GM18868 (cell line): ENCODE measurements around the gene ATP5PF.
"Not testable (repeated sequence)": the region's sequence is repeated elsewhere in the genome, so short reads cannot be mapped to it uniquely, and the experiment has no call there.

Source experiments
- ATAC-seq: cut with Tn5 transposase; IDR thresholded peaks from one replicate; pipeline ENCODE4 v1.9.1; 2021; ENCODE audit warnings: mild to moderate bottlenecking, moderate library complexity; ENCODE audit not compliant: unreplicated experiment

Gene ATP5PF, protein sequence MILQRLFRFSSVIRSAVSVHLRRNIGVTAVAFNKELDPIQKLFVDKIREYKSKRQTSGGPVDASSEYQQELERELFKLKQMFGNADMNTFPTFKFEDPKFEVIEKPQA

DNA sequence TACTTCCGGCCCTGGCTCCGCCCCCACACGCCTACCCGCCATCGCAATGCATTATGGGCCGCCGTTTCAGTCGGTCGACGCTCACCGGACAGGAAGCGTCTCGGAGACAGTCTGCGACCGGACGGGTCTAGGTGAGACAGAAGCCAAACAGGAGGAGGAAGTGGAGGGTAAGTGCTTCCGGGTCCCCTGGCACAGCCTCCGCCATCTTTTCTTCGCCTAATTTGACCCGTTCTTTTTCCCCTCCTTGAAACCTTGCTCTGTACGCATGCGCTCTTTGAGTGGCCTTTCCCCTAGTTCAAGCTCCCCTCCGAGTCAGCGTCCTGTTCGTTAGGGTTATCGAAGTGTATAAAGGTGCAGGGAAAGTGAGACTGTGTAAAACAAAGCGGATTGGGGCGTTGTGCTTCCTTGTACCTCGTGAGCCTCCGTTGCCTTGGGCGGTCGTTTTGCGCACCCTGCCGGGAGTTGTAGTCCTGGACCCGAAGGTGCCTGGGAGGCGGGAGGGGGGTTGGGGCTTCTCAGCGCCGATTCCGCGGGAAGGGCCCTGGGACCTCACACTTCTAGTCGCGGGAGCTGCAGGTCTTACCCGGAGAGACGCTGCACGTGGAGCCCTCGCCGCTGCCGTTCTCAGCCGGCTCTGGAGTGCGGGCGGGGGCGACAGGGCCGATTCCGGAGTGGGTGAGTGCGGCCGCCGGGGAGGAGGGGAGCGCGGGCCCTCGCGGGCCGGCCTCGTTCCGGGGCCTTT is at the start of gene ATP5PF, which contains the start of gene GABPA:
Gene ATP5PF, minus strand, starts transcription at position 1 of the 742 bp plus-strand sequence. CDS start 5,110 bp downstream, outside the sequence.
Gene GABPA, plus strand, starts transcription at position 69 of the 742 bp plus-strand sequence. CDS start 6,627 bp downstream, outside the sequence.
- peak; percentile 86 for ATAC-seq

DNA sequence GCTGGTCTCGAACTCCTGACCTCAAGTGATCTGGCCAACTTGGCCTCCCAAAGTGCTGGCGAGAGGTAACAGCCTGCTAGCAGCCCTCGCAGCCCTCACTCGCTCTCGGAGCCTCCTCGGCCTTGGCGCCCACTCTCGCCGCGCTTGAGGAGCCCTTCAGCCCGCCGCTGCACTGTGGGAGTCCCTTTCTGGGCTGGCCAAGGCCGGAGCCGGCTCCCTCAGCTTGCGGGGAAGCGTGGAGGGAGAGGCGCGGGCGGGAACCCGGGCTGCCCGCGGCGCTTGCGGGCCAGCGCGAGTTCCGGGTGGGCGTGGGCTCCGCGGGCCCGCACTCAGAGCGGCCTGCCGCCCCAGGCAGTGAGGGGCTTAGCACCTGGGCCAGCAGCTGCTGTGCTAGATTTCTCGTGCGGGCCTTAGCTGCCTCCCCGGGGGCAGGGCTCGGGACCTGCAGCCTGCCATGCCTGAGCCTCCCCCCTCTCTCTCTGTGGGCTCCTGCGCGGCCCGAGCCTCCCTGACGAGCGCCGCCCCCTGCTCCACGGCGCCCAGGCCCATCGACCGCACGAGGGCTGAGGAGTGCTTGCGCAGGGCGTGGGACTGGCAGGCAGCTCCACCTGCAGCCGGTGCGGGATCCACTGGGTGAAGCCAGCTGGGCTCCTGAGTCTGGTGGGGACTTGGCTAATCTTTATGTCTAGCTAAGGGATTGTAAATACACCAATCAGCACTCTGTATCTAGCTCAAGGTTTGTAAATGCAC is 43.6 kb upstream of the ATP5PF start:
- not testable (repeated sequence) for ATAC-seq

DNA sequence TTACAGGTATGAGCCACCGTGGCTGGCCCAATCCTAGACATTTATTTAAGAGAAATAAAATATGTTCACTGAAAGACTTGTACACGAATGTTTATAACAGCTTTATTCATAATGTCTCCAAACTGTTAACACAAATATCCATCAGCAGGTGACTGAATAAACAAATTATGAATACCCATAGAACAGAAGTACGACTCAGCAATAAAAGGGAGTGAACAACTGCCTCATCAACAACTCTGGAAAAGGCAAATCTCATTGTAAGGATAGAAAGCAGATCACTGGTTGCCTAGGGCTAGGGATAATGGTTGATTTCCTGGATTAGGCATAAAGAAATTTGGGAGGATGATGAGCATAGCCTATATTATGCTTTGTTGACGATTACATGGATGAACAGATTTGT is 41.7 kb upstream of the ATP5PF start:
- no peak for ATAC-seq

DNA sequence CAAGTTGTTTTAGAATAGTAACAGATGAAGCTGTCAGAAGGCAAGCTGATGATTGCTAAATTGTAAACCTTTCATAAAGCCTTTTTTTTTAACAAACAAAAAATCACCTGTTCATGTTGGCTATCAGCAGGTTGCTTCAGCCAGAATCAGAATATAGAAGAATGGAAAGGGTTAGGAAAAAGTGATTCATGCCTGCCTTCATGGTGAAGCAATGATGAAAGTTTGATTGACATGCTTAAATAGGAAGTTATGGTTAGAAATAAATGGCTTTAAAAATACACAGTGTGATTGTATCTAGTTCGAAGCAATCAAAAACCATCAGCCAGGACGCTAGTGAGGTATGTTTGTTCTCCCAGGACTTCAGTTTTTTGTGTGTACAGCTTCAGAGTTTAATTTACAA is 38.0 kb upstream of the ATP5PF start:
- no peak for ATAC-seq

DNA sequence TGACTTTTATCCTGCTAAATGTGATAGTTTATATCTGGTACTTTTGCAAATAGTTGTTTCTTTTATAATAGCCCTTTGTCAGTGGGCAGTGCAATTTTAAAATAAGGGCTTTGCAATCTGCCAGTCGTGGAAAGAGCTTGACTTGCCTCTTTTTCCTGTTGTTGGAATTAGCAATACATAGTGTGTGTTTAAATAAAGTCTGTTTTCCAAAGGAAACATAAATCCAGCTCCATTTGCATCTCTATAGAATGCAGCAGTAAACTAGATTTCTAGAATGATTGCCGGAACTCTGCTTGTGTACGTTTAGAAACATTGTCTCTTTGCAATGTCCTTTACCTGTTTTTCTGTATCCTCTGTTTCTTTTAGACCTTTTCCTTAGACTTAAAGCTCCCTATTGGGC is 33.2 kb upstream of the ATP5PF start:
- no peak for ATAC-seq

DNA sequence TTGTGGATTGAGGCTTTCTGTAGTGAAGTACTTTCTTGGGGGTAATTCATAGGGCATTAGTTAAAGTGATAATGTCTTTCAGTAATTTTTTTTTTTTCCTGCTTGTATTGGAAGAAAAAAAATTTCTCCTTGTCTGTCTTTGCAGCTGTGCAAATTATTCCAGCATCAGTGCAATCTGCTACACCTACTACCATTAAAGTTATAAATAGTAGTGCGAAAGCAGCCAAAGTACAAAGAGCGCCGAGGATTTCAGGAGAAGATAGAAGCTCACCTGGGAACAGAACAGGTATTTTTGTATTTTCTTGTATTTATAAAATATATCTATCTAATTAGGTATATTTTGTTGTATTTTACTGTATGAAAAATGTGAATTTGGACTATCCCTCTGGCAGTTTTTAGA is 29.4 kb upstream of the ATP5PF start:
- ATAC-seq: no peak

DNA sequence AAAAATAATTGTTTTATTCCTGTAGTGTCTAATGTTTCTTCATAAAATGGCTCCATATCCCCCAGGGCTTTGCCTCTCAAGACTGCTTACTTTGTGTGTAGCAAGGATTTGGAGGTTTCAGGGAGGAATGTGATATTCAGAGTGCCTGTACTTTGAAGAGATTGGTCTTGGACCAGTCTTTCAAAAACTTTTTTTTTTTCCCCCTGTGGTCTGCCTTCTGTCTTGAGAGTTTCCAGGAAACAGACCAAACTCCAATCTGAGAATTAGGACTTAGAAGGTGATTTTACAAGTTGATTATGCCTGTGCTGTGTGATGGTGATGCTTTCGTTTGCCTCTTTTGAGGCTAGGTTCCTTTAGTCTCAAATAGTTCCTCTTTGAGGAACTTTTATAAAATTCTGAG is 26.0 kb upstream of the ATP5PF start:
- ATAC-seq: no peak

DNA sequence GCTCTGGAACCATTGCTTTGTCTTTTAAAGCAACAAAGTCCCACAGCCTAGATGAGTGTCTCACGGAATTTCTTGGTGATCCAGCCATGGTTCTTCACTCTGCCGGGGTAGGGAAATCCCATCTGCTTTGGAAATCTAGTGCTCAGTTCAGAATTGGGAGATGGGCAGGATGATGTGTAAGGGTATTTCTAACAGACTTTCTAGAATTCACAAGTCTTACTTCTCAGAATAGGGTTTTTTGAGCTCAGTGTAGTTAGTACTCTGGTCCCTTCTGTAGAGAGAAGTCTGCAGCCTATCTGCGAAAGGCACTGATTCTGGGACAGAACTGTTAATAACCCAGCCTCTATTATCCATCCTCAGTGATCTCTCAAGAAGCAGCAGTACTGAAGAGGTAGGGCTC is 25.4 kb upstream of the ATP5PF start:
- no peak for ATAC-seq

DNA sequence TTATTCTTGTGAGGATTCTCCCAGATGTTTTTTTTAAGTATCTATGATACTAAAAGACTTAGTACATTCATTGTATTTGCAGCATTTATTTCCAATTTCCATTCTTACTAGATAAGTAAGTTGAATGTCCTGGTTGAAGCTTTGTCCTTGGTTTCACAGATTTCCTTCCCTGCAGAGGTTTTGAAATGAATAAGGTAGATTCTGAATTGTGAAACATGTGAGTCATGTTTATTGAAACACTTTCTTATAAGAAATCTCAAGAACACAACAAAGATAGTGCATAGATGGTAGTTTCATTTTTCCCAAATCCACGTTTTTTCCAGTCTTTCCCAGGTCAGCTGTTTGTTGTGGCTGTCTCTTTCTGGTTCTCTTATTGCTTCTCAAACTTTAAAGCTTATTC is 24.9 kb upstream of the ATP5PF start:
- no peak for ATAC-seq

DNA sequence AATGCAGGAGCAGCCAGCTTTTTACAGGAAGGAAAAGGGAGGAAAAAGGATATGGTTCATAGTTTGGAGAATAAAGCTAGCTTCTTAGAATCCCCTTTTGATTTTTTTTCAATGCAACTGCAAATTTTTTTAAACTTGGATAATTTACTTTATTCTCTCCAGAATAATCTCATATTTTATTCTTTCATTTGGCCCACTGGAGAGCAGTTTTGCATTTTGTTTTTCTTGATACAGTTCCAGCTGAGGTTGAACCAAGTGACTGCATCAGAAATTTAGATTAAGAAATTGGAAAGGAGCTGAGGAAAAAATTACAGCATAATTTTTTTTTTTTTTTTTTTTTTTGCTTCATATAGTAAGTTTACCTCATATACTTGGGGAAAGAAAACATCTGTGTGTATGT is 22.8 kb upstream of the ATP5PF start:
- ATAC-seq: no peak

DNA sequence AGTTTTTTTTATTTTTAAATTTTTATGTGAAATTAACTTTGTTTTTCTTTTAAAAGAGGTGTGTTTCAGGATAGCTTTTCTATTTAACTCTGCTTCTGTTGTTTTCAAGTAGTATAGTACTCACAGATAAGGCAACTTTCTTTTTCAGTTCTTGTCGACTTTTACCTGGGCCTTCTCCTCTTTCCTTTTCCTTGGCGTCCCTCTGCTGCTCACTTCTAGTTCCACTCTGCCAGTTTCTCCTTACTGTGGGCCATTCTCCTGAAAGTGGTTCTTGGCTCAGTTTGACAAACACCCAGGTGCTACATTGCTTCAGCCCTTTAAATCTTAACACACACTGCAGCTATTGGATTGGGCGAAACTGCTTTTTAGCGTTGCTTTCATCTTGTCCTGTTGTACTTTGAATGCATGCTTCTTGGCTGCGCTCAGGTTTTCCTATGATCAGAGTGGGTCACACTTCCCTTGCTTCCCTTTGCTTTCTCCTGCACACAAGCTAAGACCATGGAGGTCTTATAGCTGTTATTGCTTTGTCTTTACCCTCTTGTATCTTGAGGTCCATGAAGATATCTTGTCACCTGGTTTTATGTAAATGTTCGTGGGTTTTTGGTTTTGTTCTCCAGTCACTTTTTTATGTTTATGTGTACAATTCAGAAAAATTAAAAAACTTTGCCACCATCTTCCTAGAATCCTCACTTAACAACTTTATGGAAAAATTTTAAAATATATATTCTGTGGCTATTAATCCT is 21.7 kb upstream of the ATP5PF start:
- ATAC-seq: no peak

DNA sequence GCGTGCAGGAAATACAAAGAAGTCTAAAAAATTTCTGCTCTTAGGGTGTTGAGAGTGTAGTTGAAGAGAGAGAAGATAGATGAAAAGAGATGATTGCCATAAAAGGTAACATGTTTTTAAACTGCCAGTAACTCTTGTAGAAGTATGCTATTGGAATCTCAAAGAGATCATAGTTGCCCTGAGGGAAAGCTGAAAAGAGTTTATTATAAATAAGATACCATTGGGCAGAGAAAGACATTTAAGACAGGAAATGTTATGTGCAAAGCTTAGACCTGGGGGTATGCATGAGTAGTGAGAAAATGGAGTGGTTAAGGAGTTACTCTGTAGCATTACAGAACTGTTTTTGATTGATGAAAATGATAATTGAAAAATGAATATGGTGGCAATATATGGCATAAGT is 17.7 kb upstream of the ATP5PF start:
- no peak for ATAC-seq

DNA sequence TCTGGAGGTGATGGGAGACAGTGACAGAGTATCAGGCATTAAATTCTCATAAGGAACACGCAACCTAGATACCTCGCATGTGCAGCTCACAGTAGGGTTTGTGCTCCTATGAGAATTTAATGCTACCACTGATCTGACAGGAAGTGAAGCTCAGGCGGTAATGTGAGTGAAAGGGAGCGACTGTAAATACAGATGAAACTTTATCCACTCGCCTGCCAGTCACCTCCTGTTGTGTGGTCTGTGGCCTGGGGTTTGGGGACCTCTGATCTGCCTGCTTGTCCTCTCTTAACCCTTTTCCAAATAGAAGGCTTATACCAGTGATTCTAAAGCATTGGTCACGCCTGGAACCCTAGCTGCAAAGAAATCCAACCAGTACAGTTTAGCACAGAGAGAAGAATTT is 15.4 kb upstream of the ATP5PF start:
- ATAC-seq: peak; percentile 64

DNA sequence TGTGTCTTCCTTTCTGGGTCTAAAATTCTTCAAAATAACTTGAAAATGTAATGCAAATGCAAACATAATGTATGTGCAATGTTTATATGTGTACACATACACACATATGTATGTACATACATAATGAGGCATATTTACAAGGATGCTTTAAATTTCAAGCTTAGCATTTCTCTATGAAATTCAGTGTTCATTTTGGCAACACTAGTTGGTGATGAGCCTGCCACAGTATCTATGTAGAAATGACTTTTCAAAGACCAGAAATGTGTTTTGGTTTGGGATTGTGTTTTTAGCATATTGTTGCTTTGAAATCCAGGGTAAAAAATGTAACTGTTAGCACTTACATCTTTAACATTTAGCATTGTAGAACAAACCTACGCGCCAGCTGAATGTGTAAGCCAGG is 10.2 kb upstream of the ATP5PF start:
- ATAC-seq: no peak

DNA sequence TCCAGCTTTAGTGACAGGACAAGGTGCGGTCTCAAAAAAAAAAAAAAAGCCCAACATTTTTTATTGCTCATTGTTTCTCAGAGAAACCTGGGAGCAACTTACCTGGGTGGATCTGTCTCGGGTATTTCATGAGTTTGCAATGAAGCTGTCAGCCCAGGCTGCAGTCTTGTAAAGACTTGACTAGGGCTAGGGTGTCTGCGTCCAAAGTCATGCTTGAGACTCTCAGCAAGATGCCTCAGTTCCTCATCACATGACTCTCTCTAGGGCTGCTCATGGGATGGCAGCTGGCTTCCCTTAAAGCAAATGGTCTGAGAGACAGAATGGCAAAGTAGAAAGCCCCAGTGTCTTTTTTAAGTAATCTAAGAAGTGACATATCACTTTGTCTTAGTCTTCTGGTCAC is 8.2 kb upstream of the ATP5PF start:
- no peak for ATAC-seq

DNA sequence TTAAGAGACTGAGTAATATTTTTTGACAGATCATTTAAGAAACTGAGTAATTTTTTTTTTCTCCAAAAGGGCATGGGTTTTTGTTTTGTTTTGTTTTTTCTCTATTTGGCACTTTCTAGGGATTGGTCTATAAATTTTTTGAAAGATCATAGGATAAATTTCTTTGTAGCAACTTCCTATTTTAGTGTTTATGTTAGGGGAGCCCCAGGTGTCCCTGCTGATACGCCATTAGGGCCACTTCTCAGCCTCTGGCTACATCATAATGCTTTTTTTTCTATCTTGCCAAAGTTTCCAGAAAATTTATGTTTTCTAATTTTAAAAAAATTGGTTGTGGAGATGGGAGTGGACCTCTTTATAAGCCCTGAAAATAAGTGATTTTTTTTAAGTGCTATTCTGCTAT is 2.7 kb upstream of the ATP5PF start:
- no peak for ATAC-seq

DNA sequence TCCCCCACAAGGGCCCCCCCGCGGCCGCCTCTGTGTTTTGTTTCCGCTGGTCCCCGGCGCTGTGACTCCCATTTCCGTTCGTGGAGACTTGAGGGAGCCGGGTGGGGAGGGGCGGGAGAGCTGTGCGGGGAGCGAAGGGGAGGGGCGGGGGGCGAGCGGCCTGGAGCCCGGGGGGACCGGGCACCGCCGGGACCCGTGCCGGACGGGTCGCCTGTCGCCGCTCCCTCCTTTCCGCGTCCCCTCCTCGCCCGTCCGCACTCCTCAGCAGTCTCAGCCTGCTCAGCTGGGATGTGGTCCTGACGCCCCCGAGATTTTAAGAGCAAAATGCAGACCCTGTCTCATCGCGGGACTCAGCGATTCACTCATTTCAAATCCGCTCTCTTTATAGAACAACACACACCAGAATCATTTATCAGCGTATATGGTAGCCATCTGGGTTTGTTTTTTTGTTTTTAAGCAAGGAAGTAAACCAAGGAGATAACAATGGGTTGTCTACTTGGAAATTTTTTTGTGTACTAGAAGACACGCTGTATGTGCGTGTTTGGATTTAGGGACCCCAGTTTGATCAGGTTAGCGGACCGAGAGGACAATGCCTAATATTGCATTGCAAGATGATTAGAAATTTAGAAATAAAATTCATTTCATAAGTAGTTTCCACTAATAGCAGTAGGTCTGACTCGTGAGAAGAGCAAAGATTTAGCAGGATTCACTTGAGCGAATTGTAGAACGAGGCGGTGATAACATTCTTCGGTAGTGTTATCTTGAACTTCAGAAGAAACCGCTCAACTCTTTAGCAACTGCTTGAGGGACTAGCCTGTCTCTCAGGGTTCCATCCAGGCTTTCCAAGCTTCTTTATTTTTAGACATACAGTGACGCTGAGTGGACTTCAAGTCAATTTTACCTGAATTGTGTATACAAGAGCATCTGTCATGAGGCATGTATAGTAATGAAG is 1.2 kb upstream of the ATP5PF start:
- peak; percentile 12 for ATAC-seq

DNA sequence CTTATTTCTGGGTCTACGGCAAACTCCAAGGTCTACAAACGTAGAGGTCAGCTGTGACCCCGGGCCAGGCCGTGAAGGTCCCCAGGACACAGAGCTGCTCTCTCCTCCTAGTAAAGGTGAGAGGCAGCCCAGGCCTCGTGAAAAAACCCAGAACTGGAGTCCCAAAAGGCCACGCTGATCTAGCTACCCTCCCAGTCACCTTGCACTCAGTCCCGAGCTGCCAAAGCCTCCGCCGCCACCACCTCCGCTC is 125 bp downstream of the ATP5PF start:
- no peak for ATAC-seq

DNA sequence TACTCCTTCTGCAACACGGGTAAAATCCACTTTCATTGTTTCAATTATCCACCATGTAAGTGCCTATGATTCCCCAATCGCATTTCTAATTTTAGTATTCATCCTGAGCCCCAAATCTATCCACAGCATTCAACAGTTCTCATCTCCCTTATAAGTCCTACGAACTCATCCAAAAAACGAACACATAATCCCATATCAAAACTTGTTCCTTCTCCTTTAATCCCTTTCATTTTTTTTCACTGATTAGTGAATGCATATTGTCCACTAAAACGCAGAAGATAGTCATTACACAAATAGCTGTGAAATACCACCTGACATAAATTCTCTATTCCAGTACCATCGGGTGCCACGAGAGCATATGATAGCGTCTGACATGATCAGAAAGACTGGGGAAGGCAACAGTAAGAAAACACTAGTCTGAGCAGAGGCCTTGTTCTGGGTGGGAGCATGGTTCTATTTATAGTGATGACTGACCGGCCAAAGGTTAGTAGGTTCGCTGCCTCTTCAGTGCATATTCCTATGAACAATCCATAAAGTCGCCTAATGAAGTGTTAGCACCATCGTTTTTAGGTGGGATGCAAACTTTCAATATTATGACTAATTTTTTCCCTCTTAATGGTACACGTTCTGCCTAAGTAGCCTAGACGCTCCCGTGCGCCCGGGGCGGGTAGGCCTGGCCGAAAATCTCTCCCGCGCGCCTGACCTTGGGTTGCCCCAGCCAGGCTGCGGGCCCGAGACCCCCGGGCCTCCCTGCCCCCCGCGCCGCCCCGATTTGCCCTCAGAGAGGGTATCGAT is 648 bp downstream of the ATP5PF start:
- ATAC-seq: peak; percentile 1
